Mesenchymal stem cell (in vitro differentiated cells and primary cell): ENCODE measurements around the gene LTBR.

Experiments
- DNase-seq: peaks from one replicate; pipeline ENCODE4 v3.0.0-alpha.2; 2013
- H2AFZ ChIP-seq: one replicate; pipeline ENCODE4 v1.6.1; 2013; ENCODE audit warnings: low read depth, mild to moderate bottlenecking, control low read depth, inconsistent platforms, low read length, moderate library complexity
- H2AK5ac ChIP-seq: 2 replicates; pipeline ENCODE4 v1.6.1; 2013; ENCODE audit warnings: low read length, moderate library complexity, mild to moderate bottlenecking, inconsistent platforms; ENCODE audit not compliant: severe bottlenecking
- H2BK120ac ChIP-seq: one replicate; pipeline ENCODE4 v1.6.1; 2013; ENCODE audit warnings: low read depth, mild to moderate bottlenecking, inconsistent platforms, low read length, moderate library complexity
- H2BK12ac ChIP-seq, 2 experiments: one replicate each; pipeline ENCODE4 v1.6.1; 2013; ENCODE audit warnings: inconsistent platforms in 2 of 2, low read length in 2 of 2, mild to moderate bottlenecking in 2 of 2, moderate library complexity in 2 of 2, control low read depth in 1 of 2
- H2BK15ac ChIP-seq: one replicate; pipeline ENCODE4 v1.6.1; 2013; ENCODE audit warnings: mild to moderate bottlenecking, low read depth, inconsistent platforms; ENCODE audit not compliant: poor library complexity, severe bottlenecking
- H2BK5ac ChIP-seq: 2 replicates; pipeline ENCODE4 v1.6.1; 2013; ENCODE audit warnings: low read depth, mild to moderate bottlenecking, low read length, control low read depth, inconsistent platforms; ENCODE audit not compliant: poor library complexity, severe bottlenecking
- H3K14ac ChIP-seq, 2 experiments: one replicate each; pipeline ENCODE4 v1.6.1; 2013; ENCODE audit warnings: inconsistent platforms in 2 of 2, low read length in 2 of 2, control low read depth in 1 of 2, mild to moderate bottlenecking in 1 of 2, moderate library complexity in 1 of 2
- H3K18ac ChIP-seq, 2 experiments: one replicate each; pipeline ENCODE4 v1.6.1; 2013; ENCODE audit warnings: inconsistent platforms in 2 of 2, low read length in 2 of 2, control low read depth in 1 of 2, low read depth in 1 of 2, mild to moderate bottlenecking in 1 of 2
- H3K23ac ChIP-seq, 2 experiments: one replicate each; pipeline ENCODE4 v1.6.1; 2013; ENCODE audit warnings: inconsistent platforms in 2 of 2, low read length in 2 of 2, mild to moderate bottlenecking in 2 of 2, moderate library complexity in 2 of 2, control low read depth in 1 of 2
- H3K27ac ChIP-seq: 2 replicates; pipeline ENCODE4 v1.5.1; 2013; ENCODE audit warnings: mild to moderate bottlenecking, moderate library complexity, low read length, control low read depth, inconsistent platforms; ENCODE audit not compliant: poor library complexity, severe bottlenecking
- H3K27me3 ChIP-seq, 2 experiments: 2 replicates each; pipeline versions ENCODE4 v1.6.1 to v1.7.0; 2013; ENCODE audit warnings: low read length in 2 of 2, mild to moderate bottlenecking in 2 of 2, moderate library complexity in 2 of 2, control low read depth in 1 of 2, inconsistent platforms in 1 of 2; ENCODE audit not compliant: control insufficient read depth in 1 of 2, insufficient read depth in 1 of 2
- H3K36me3 ChIP-seq, 2 experiments: 2 replicates each; pipeline versions ENCODE4 v1.6.1 to v1.7.0; 2013; ENCODE audit warnings: low read length in 2 of 2, control low read depth in 1 of 2, inconsistent platforms in 1 of 2, low read depth in 1 of 2, mild to moderate bottlenecking in 1 of 2; ENCODE audit not compliant: insufficient read depth in 2 of 2, control insufficient read depth in 1 of 2
- H3K4ac ChIP-seq, 2 experiments: one replicate each; pipeline ENCODE4 v1.6.1; 2013; ENCODE audit warnings: inconsistent platforms in 2 of 2, low read length in 2 of 2, mild to moderate bottlenecking in 2 of 2, moderate library complexity in 2 of 2, control low read depth in 1 of 2, low read depth in 1 of 2
- H3K4me1 ChIP-seq: 2 replicates; pipeline ENCODE4 v1.6.1; 2013; ENCODE audit warnings: low read depth, low read length, control low read depth; ENCODE audit not compliant: control insufficient read depth, insufficient read depth
- H3K4me2 ChIP-seq: 2 replicates; pipeline ENCODE4 v1.6.1; 2013; ENCODE audit warnings: low read length, mild to moderate bottlenecking, inconsistent platforms; ENCODE audit not compliant: poor library complexity, severe bottlenecking
- H3K4me3 ChIP-seq, 2 experiments: 2 replicates each; pipeline versions ENCODE4 v1.5.1 to v1.7.0; 2013; ENCODE audit warnings: low read length in 2 of 2, mild to moderate bottlenecking in 2 of 2, control low read depth in 1 of 2, low read depth in 1 of 2; ENCODE audit not compliant: insufficient read depth in 1 of 2
- H3K79me1 ChIP-seq: replicated peaks from 2 replicates; pipeline ENCODE4 v1.6.1; 2013; ENCODE audit warnings: mild to moderate bottlenecking, control low read depth, low read length, inconsistent platforms; ENCODE audit not compliant: poor library complexity, severe bottlenecking
- H3K9ac ChIP-seq: 2 replicates; pipeline ENCODE4 v1.7.0; 2013; ENCODE audit warnings: mild to moderate bottlenecking, low read length, moderate library complexity
- H3K9me3 ChIP-seq: 2 replicates; pipeline ENCODE4 v1.7.0; 2013; ENCODE audit warnings: mild to moderate bottlenecking, low read length; ENCODE audit not compliant: control insufficient read depth
- H4K8ac ChIP-seq: one replicate; pipeline ENCODE4 v1.6.1; 2013; ENCODE audit warnings: inconsistent platforms, mild to moderate bottlenecking, low read length, moderate library complexity
- H4K91ac ChIP-seq: one replicate; pipeline ENCODE4 v1.6.1; 2013; ENCODE audit warnings: mild to moderate bottlenecking, low read length, inconsistent platforms
- WGBS: methylation state at CpG from one replicate; pipeline ENCODE4 v1.1.7; 2013; ENCODE audit warnings: mixed read lengths; 5-methylcytosine and 5-hydroxymethylcytosine counted together

LTBR gene

GRCh38 chr12:6352193-6353173 lies 31.5 kb upstream of the LTBR start:
- H3K9ac ChIP-seq = no peak overlapping the region
- peak overlapping the region; percentile 50 for H2AK5ac ChIP-seq
- H3K4me2 ChIP-seq = no peak overlapping the region
- no peak overlapping the region for H3K4ac ChIP-seq
- H3K79me1 ChIP-seq = no peaks in the 10 kb centered on the region
- peaks cover 11% of the 10 kb centered on the region for H3K4me1 ChIP-seq
- H3K36me3 ChIP-seq = no peaks in the 10 kb centered on the region
- peaks cover 0 to 18% of the 10 kb centered on the region in 2 experiments for H3K27me3 ChIP-seq
- H4K8ac ChIP-seq = peak overlapping the region; percentile 76
- WGBS = 71% methylated on average over 8 of the region's 9 CpGs
- no peak overlapping the region for H2BK120ac ChIP-seq
- no peak overlapping the region for H3K23ac ChIP-seq
- H3K4me3 ChIP-seq = no peak overlapping the region
- H2AFZ ChIP-seq = peak overlapping the region; percentile 66
- H2BK15ac ChIP-seq = no peak overlapping the region
- H3K14ac ChIP-seq = no peak overlapping the region
- peak overlapping the region; percentile 27 for H3K27ac ChIP-seq
- no peaks in the 10 kb centered on the region for H3K9me3 ChIP-seq
- peak overlapping the region; percentile 53 for H4K91ac ChIP-seq
- no peak overlapping the region for H2BK5ac ChIP-seq
- H2BK12ac ChIP-seq = peak overlapping the region in 1 of 2 experiments; percentile 84
- peak overlapping the region in 1 of 2 experiments; percentile 59 for H3K18ac ChIP-seq
- no peak for DNase-seq

- Histone ChIP-seq H4K91ac (peak overlapping the region; percentile 45), H2BK15ac (no peak overlapping the region), H2AFZ (no peak overlapping the region), H3K18ac (no peak overlapping the region), H3K14ac (no peak overlapping the region), H3K9ac (no peak overlapping the region), H3K23ac (no peak overlapping the region), H4K8ac (no peak overlapping the region), H3K4me3 (no peak overlapping the region), H2AK5ac (peak overlapping the region; percentile 61), H3K4ac (peak overlapping the region in 1 of 2 experiments; percentile 42), H3K9me3 (no peaks in the 10 kb centered on the region), H2BK120ac (no peak overlapping the region), H3K27ac (no peak overlapping the region), H3K4me2 (no peak overlapping the region), H3K4me1 (peaks cover 6% of the 10 kb centered on the region), H3K27me3 (peaks cover 0 to 18% of the 10 kb centered on the region in 2 experiments), H3K79me1 (no peaks in the 10 kb centered on the region), H2BK12ac (no peak overlapping the region), H3K36me3 (no peaks in the 10 kb centered on the region), H2BK5ac (no peak overlapping the region)
- whole genome bisulfite sequencing = 88% methylated on average over 10 of the region's 10 CpGs
- no peak for DNase-seq
These were observed 29.2 kb upstream of the LTBR start for GRCh38 chr12:6354495-6355393.

- Histone ChIP-seq H3K27ac (no peak overlapping the region), H3K36me3 (no peaks in the 10 kb centered on the region), H2AFZ (no peak overlapping the region), H3K23ac (no peak overlapping the region), H3K27me3 (peaks cover 0 to 18% of the 10 kb centered on the region in 2 experiments), H4K91ac (no peak overlapping the region), H3K9ac (no peak overlapping the region), H4K8ac (no peak overlapping the region), H3K4me3 (no peak overlapping the region), H3K4me1 (peaks cover 6% of the 10 kb centered on the region), H2BK15ac (no peak overlapping the region), H2BK12ac (no peak overlapping the region), H3K9me3 (no peaks in the 10 kb centered on the region), H2BK120ac (no peak overlapping the region), H3K14ac (no peak overlapping the region), H2BK5ac (no peak overlapping the region), H2AK5ac (no peak overlapping the region), H3K18ac (no peak overlapping the region), H3K4ac (no peak overlapping the region), H3K4me2 (no peak overlapping the region), H3K79me1 (no peaks in the 10 kb centered on the region)
- 69% methylated on average over 8 of the region's 8 CpGs for WGBS
- no peak for DNase-seq
These were observed 28.2 kb upstream of the LTBR start for GRCh38 chr12:6355491-6356373.
